HG02642 (cell line): ENCODE results near the gene SLC27A4.

Source experiments
- ATAC-seq: cut with Tn5 transposase; IDR thresholded peaks from one replicate; pipeline ENCODE4 v1.9.1; 2021; ENCODE audit warnings: mild to moderate bottlenecking; ENCODE audit not compliant: unreplicated experiment, poor library complexity

Gene SLC27A4

GRCh38 chr9:128339761-128340690 is at the start of gene SLC27A4:
SLC27A4 (plus strand) TSS chr9:128340527; CDS start chr9:128343133, 2,606 bp downstream.
- peak; percentile 83 for ATAC-seq

GRCh38 chr9:128292009-128292408 is 48.3 kb upstream of the SLC27A4 start:
- no peak for ATAC-seq

- no peak for ATAC-seq
Observed at GRCh38 chr9:128293091-128293490, 47.2 kb upstream of the SLC27A4 start.

GRCh38 chr9:128294142-128294541 is 46.2 kb upstream of the SLC27A4 start:
- ATAC-seq: no peak

GRCh38 chr9:128296340-128297220 is 43.7 kb upstream of the SLC27A4 start:
- no peak for ATAC-seq

GRCh38 chr9:128297221-128297773 is 43.0 kb upstream of the SLC27A4 start:
- no peak for ATAC-seq

GRCh38 chr9:128298535-128299482 is 41.5 kb upstream of the SLC27A4 start:
- ATAC-seq: no peak

GRCh38 chr9:128304136-128304970 is 36.0 kb upstream of the SLC27A4 start:
- ATAC-seq: no peak

- no peak for ATAC-seq
Observed at GRCh38 chr9:128304971-128305288, 35.4 kb upstream of the SLC27A4 start.

GRCh38 chr9:128309551-128309950 is 30.8 kb upstream of the SLC27A4 start:
- ATAC-seq: no peak

GRCh38 chr9:128310461-128310860 is 29.9 kb upstream of the SLC27A4 start:
- ATAC-seq: no peak

- no peak for ATAC-seq
Observed at GRCh38 chr9:128314697-128315096, 25.6 kb upstream of the SLC27A4 start.

GRCh38 chr9:128316421-128316820 is 23.9 kb upstream of the SLC27A4 start:
- no peak for ATAC-seq

GRCh38 chr9:128317629-128318028 is 22.7 kb upstream of the SLC27A4 start:
- no peak for ATAC-seq

GRCh38 chr9:128321343-128321742 is 19.0 kb upstream of the SLC27A4 start:
- ATAC-seq: no peak

- peak; percentile 13 for ATAC-seq
Observed at GRCh38 chr9:128321879-128322403, 18.4 kb upstream of the SLC27A4 start.

GRCh38 chr9:128322404-128323211 is 17.7 kb upstream of the SLC27A4 start, which contains the start of the genes COQ4 and TRUB2:
COQ4 (plus strand) TSS chr9:128322839; CDS start chr9:128322859, 20 bp downstream.
TRUB2 (minus strand) TSS chr9:128322447; CDS start chr9:128322408, 39 bp downstream.
- peak; percentile 81 for ATAC-seq
